ENCODE measurements around the gene AKAP13. TPM values are rescaled to one million over a fixed set of nuclear protein-coding genes. Genes with fewer than 3 reads are reported as not detected.

AKAP13 gene
- polyA plus RNA-seq, 1 donor from 2014 or later: 10.0 TPM

DNA sequence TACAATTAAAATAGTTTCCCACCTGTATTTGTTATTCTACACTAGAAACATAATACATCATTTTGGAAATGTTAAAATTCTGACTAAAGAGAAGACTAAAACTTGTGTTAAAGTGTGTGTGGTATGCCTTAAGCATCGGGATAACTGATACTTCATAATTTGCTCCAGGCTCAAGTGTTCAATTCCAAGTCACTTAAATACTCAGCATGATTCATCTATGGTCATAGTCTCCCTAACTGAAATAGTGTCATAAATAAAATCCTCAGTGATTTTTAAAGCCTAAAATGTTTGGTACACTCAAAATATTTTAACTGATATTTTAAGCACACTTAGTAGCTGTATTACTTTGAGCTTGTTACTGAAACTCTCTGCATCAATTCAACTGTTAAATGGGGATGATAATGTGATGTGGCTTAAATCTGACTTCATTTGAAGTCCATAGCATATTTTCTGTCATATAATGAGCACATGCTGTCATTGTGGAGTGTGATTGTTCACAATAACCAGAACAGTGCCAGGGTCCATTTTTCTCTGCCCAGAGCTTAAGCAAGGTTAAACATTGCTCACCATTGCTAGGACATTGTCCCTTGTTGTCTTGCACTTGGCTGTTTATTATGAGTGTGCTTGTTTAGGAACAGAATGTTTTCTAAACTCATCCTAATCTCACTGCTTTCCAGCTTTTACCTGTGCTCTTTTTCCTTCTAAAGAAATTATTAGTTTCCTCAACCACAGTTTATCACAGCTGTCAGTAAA, 292.1 kb downstream of the AKAP13 start:
- no peaks in the 10 kb centered on the region for H3K27me3 ChIP-seq (ENCODE audit: insufficient read depth, low read depth, low read length)
- no peak overlapping the region for H3K9ac ChIP-seq (ENCODE audit: low read length)
- H3K27ac ChIP-seq (ENCODE audit: low read length): no peak overlapping the region
- no peaks in the 10 kb centered on the region for H3K9me3 ChIP-seq (ENCODE audit: low read length)
- H3K4me2 ChIP-seq (ENCODE audit: low read length): no peak overlapping the region
- H3K79me2 ChIP-seq (replicated peaks; ENCODE audit: insufficient read depth, low read length): no peaks in the 10 kb centered on the region
- H3K4me3 ChIP-seq (ENCODE audit: low read length): no peak overlapping the region
- no peaks in the 10 kb centered on the region for H4K20me1 ChIP-seq (ENCODE audit: insufficient read depth)
- peaks cover 5% of the 10 kb centered on the region for H3K36me3 ChIP-seq (ENCODE audit: insufficient read depth, low read length)
- no peak overlapping the region for H2AFZ ChIP-seq (ENCODE audit: low read depth, low read length)
- TF ChIP-seq MXI1 (conservative IDR thresholded peaks at IDR 0.05; ENCODE audit: poor library complexity, severe bottlenecking): no peak
- TF ChIP-seq CTCF (IDR thresholded peaks at IDR 0.05; ENCODE audit: poor library complexity, severe bottlenecking): no peak
- H3K9me2 ChIP-seq (ENCODE audit: insufficient read depth, low read length): no peaks in the 10 kb centered on the region
- no peaks in the 10 kb centered on the region for H3F3A ChIP-seq (ENCODE audit: insufficient read depth, low read length, poor library complexity, severe bottlenecking)

GRCh38 chr15:85673326-85673725, 292.9 kb downstream of the AKAP13 start:
- Histone ChIP-seq H3K4me2 (ENCODE audit: low read length) (no peak overlapping the region), H3K27me3 (ENCODE audit: insufficient read depth, low read depth, low read length) (no peaks in the 10 kb centered on the region), H4K20me1 (ENCODE audit: insufficient read depth) (no peaks in the 10 kb centered on the region), H2AFZ (ENCODE audit: low read depth, low read length) (no peak overlapping the region), H3K4me3 (ENCODE audit: low read length) (no peak overlapping the region), H3K27ac (ENCODE audit: low read length) (no peak overlapping the region), H3F3A (ENCODE audit: insufficient read depth, low read length, poor library complexity, severe bottlenecking) (no peaks in the 10 kb centered on the region), H3K9ac (ENCODE audit: low read length) (no peak overlapping the region), H3K79me2 (replicated peaks; ENCODE audit: insufficient read depth, low read length) (no peaks in the 10 kb centered on the region), H3K9me3 (ENCODE audit: low read length) (no peaks in the 10 kb centered on the region), H3K9me2 (ENCODE audit: insufficient read depth, low read length) (no peaks in the 10 kb centered on the region), H3K36me3 (ENCODE audit: insufficient read depth, low read length) (peaks cover 5% of the 10 kb centered on the region)
- TF ChIP-seq CTCF (IDR thresholded peaks at IDR 0.05; ENCODE audit: poor library complexity, severe bottlenecking) (no peak), MXI1 (conservative IDR thresholded peaks at IDR 0.05; ENCODE audit: poor library complexity, severe bottlenecking) (no peak), POLR2AphosphoS5 (IDR thresholded peaks at IDR 0.05) (no peak), REST (IDR thresholded peaks at IDR 0.05; ENCODE audit: borderline replicate concordance) (no peak), RAD21 (conservative IDR thresholded peaks at IDR 0.05) (no peak), SMC3 (conservative IDR thresholded peaks at IDR 0.05; ENCODE audit: poor library complexity) (no peak), EP300 (conservative IDR thresholded peaks at IDR 0.05; ENCODE audit: poor library complexity, severe bottlenecking) (no peak), EZH2 (IDR thresholded peaks at IDR 0.05; ENCODE audit: borderline replicate concordance, insufficient read depth, low read length, poor library complexity, severe bottlenecking) (no peak), TAF1 (IDR thresholded peaks at IDR 0.05; ENCODE audit: low read depth) (no peak)

Data from neural cell (in vitro differentiated cells).